K562 (cell line): ENCODE data around the gene POC5. TPM values are rescaled to one million over a fixed set of nuclear protein-coding genes. Genes with fewer than 3 reads are reported as not detected.

ENCODE experiments used
- ATAC-seq: fragments of 200-7000 bp; cut with Tn5 transposase; 3 replicates; pipeline ENCODE4 v1.9.1; 2020; ENCODE audit warnings: moderate library complexity
- BruUV-seq: library from RNA; stranded (reverse); fragments of 400-500 nt; replicated peaks from 2 replicates; lab custom pipeline; 2021; lab: Mats Ljungman, UMichigan
- CTCF ChIA-PET: fragments of 300-600 bp; formaldehyde crosslinking; extraction: SDS; loops from one replicate; lab custom pipeline; 2021; ENCODE audit warnings: low intra/inter-chr PET ratio; lab: Yijun Ruan, JAX
- POLR2A ChIA-PET: fragments of 300-600, 350-650 bp; sonication (Branson Sonifier 250); formaldehyde crosslinking; extraction: SDS; loops from one replicate; lab custom pipeline; 2021; ENCODE audit warnings: antibody characterized with exemption, inconsistent platforms; lab: Yijun Ruan, JAX
- DNase-seq, 4 experiments: peaks; one replicate each; pipeline versions ENCODE4 v3.0.0 to v3.0.0-alpha.2; 2011 to 2018; ENCODE audit warnings: low spot score in 3 of 4, mixed read lengths in 3 of 4; ENCODE audit errors: extremely low read depth in 1 of 4
- FAIRE-seq: peaks from 2 replicates; lab custom pipeline; 2011; peaks lifted over from hg19 to GRCh38; lab: Jason Lieb, UNC
- H2AFZ ChIP-seq: 2 replicates; pipeline ENCODE4 v1.6.0; 2011; ENCODE audit warnings: low read depth, low read length, control low read depth, inconsistent platforms
- H3K27ac ChIP-seq: fragments of 200-600 bp; 3 replicates; pipeline ENCODE4 v1.8.0; 2011; ENCODE audit warnings: low read depth, mild to moderate bottlenecking, control low read depth, inconsistent platforms, low read length, moderate library complexity, mixed read lengths; ENCODE audit errors: extremely low read depth
- H3K27me3 ChIP-seq, 2 experiments: fragments of 300-600 bp in 1 of 2; 2 replicates in 1 of 2; 3 replicates in 1 of 2; pipeline versions ENCODE4 v1.6.0 to v1.8.0; 2011; ENCODE audit warnings: inconsistent platforms in 2 of 2, low read length in 2 of 2, mild to moderate bottlenecking in 1 of 2, mixed read lengths in 1 of 2, moderate library complexity in 1 of 2; ENCODE audit not compliant: control insufficient read depth in 2 of 2, insufficient read depth in 2 of 2
- H3K36me3 ChIP-seq: fragments of 300-600 bp; 3 replicates; pipeline ENCODE4 v1.8.0; 2011; ENCODE audit warnings: mild to moderate bottlenecking, low read length, inconsistent platforms; ENCODE audit not compliant: control insufficient read depth, insufficient read depth
- H3K4me1 ChIP-seq, 2 experiments: fragments of 200-600 bp in 1 of 2; replicated peaks in 1 of 2; 2 replicates in 1 of 2; 3 replicates in 1 of 2; pipeline versions ENCODE4 v1.5.1 to v1.8.0; 2011; ENCODE audit warnings: inconsistent platforms in 2 of 2, low read length in 2 of 2, mild to moderate bottlenecking in 1 of 2, mixed read lengths in 1 of 2, moderate library complexity in 1 of 2; ENCODE audit not compliant: control insufficient read depth in 2 of 2, insufficient read depth in 2 of 2
- H3K4me2 ChIP-seq: 2 replicates; pipeline ENCODE4 v1.6.1; 2011; ENCODE audit warnings: low read length, control low read depth, inconsistent platforms, mixed read lengths; ENCODE audit not compliant: insufficient read depth
- H3K4me3 ChIP-seq: fragments of 200-600 bp; sonication (generic), shearing (Covaris generic); 2 replicates; pipeline ENCODE4 v1.5.1; 2016; ENCODE audit warnings: control low read depth, inconsistent platforms
- H3K79me2 ChIP-seq: fragments of 200-600 bp; 3 replicates; pipeline ENCODE4 v1.8.0; 2011; ENCODE audit warnings: low read length, inconsistent platforms; ENCODE audit not compliant: control insufficient read depth, insufficient read depth
- H3K9ac ChIP-seq, 2 experiments: 2 replicates each; pipeline versions ENCODE4 v1.6.0 to v1.6.1; 2011; ENCODE audit warnings: low read depth in 2 of 2, low read length in 2 of 2, control low read depth in 1 of 2, inconsistent platforms in 1 of 2, mild to moderate bottlenecking in 1 of 2, mixed read lengths in 1 of 2; ENCODE audit not compliant: insufficient read depth in 1 of 2
- H3K9me1 ChIP-seq: one replicate; pipeline ENCODE4 v1.6.0; 2011; ENCODE audit warnings: inconsistent platforms, mild to moderate bottlenecking, low read length, moderate library complexity; ENCODE audit not compliant: control insufficient read depth, insufficient read depth
- H3K9me3 ChIP-seq: replicated peaks from 2 replicates; pipeline ENCODE4 v1.5.1; 2011; ENCODE audit warnings: low read depth, low read length, inconsistent platforms; ENCODE audit not compliant: control insufficient read depth, insufficient read depth
- H4K20me1 ChIP-seq: replicated peaks from 2 replicates; pipeline ENCODE4 v1.6.1; 2011; ENCODE audit warnings: low read length, inconsistent platforms, mixed read lengths; ENCODE audit not compliant: control insufficient read depth, insufficient read depth
- ATF6 ChIP-seq: sonication (generic); formaldehyde crosslinking; IDR thresholded peaks from 2 replicates; pipeline ENCODE4 v1.4.0; 2020; ENCODE audit warnings: mild to moderate bottlenecking, missing genetic modification reagents
- MEIS2 ChIP-seq: fragments of 450-650 bp; IDR thresholded peaks from 2 replicates; pipeline ENCODE4 v1.6.1; 2014; ENCODE audit warnings: mild to moderate bottlenecking; ENCODE audit not compliant: partially characterized antibody
- NCOA2 ChIP-seq, 2 experiments: fragments of 450-650 bp; IDR thresholded peaks; 2 replicates each; pipeline ENCODE4 v1.6.1; 2018; ENCODE audit warnings: mild to moderate bottlenecking in 2 of 2, moderate library complexity in 1 of 2; ENCODE audit not compliant: partially characterized antibody in 2 of 2
- NFATC3 ChIP-seq: fragments of 450-650 bp; IDR thresholded peaks from 2 replicates; pipeline ENCODE4 v1.6.1; 2017; ENCODE audit warnings: mild to moderate bottlenecking
- NFYB ChIP-seq: IDR thresholded peaks from 2 replicates; pipeline ENCODE4 v1.6.1; 2011; ENCODE audit warnings: mild to moderate bottlenecking, moderate library complexity; ENCODE audit not compliant: insufficient read length; ENCODE audit errors: extremely low read depth
- RAD21 ChIP-seq, 2 experiments: fragments of 250-450 bp in 1 of 2; fragments of 450-650 bp in 1 of 2; sonication (Bioruptor Pico) in 1 of 2; formaldehyde crosslinking in 1 of 2; IDR thresholded peaks in 1 of 2; conservative IDR thresholded peaks in 1 of 2; 2 replicates each; pipeline versions ENCODE4 v1.4.0 to v1.8.0; 2020 to 2022; ENCODE audit warnings: mild to moderate bottlenecking in 2 of 2, moderate library complexity in 1 of 2
- TAL1 ChIP-seq: fragments of 450-650 bp; IDR thresholded peaks from 2 replicates; pipeline ENCODE4 v1.6.1; 2016; ENCODE audit warnings: mild to moderate bottlenecking
- ZBTB49 ChIP-seq: sonication (generic); formaldehyde crosslinking; IDR thresholded peaks from 2 replicates; pipeline ENCODE4 v1.8.0; 2022; ENCODE audit warnings: missing genetic modification reagents, mild to moderate bottlenecking, borderline replicate concordance
- ZNF780A ChIP-seq: fragments of 250-450 bp; sonication (Bioruptor Pico); IDR thresholded peaks from 2 replicates; pipeline ENCODE4 v1.5.0; 2021; ENCODE audit warnings: mild to moderate bottlenecking
- WGBS: fragments of 100-300 bp; shearing (Covaris generic); methylation state at CpG from one replicate; pipeline ENCODE4 v1.1.6; 2016; ENCODE audit warnings: low coverage, mixed read lengths; ENCODE audit not compliant: insufficient coverage; ENCODE audit errors: missing lambda C conversion rate; 5-methylcytosine and 5-hydroxymethylcytosine counted together
- in situ Hi-C: fragments of 300-500 bp; cut with MboI; formaldehyde crosslinking; loops from 4 replicates; pipeline ENCODE4 v1.15.0; 2018; ENCODE audit warnings: inconsistent platforms, mixed read lengths
- intact Hi-C: fragments of 100-400 bp; cut with micrococcal nuclease; formaldehyde crosslinking; loops from 2 replicates; pipeline ENCODE4 v1.14.2; 2022
- polyA plus RNA-seq, 8 experiments: library from polyadenylated mRNA; depleted of rRNA in 4 of 8; stranded (reverse) in 5 of 8; unstranded in 3 of 8; fragments of >200 nt; fragmentation: Nextera tagmentation in 2 of 8; fragmentation: Illumina TruSeq in 1 of 8; extraction: Ambion mirVana in 2 of 8; extraction: Trizol in 1 of 8; gene quantifications; 2 replicates each; pipeline versions ENCODE4 v1.2.1 to v1.2.3, GENCODE V29; 2011 to 2014; ENCODE audit warnings: inconsistent platforms in 1 of 8, missing spikeins in 1 of 8
- total RNA-seq, 7 experiments: library from RNA; depleted of rRNA in 6 of 7; stranded (reverse); fragments of >200 nt in 6 of 7; fragmentation: Illumina TruSeq in 2 of 7; extraction: Trizol in 2 of 7; gene quantifications; 2 replicates each; pipeline versions ENCODE4 v1.2.1 to v1.2.3, GENCODE V29; 2011 to 2021; ENCODE audit warnings: low replicate concordance in 1 of 7
- TF ChIP-seq, protein P1 (sequence below): fragments of 250-450 bp; sonication (Bioruptor Pico); IDR thresholded peaks from 2 replicates; pipeline ENCODE4 v1.4.0; 2020
- TF ChIP-seq, protein P2 (sequence below), 2 experiments: fragments of 450-650 bp in 1 of 2; sonication (generic) in 1 of 2; formaldehyde crosslinking in 1 of 2; IDR thresholded peaks in 1 of 2; conservative IDR thresholded peaks in 1 of 2; 2 replicates each; pipeline versions ENCODE4 v1.6.1 to v1.8.1; 2016 to 2023; ENCODE audit warnings: mild to moderate bottlenecking in 2 of 2, moderate library complexity in 2 of 2, inconsistent platforms in 1 of 2, missing genetic modification reagents in 1 of 2
- TF ChIP-seq, protein P3 (sequence below): fragments of 250-450 bp; sonication (Bioruptor Pico); IDR thresholded peaks from 2 replicates; pipeline ENCODE4 v1.8.0; 2022; ENCODE audit warnings: moderate library complexity, mild to moderate bottlenecking, inconsistent platforms

The POC5 gene
- total and polyA plus RNA-seq, 9 of the 15 experiments (the other 6 are each of a cell fraction or from before 2014, with no cell fraction given), result 14.5 to 38.2 (median 27.0) TPM

DNA sequence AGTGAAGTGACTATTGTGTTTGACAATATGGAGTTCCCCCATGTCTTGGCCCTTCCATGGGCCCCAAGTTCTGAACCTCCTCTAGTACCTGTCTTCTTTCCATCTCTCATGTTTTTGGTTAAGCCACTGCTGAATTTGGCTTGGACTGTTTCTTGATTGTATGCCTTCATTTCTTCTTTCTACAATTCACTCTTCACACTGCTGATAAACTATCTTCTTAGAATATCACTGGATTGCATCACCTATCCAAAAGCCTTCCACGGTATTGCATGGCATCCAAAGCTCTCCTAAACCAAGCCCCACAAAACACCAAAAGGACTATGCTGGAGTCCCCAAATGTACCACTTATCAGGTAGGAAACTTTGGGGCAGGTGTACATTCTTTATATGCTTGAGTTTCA, 4.3 kb upstream of the POC5 start (continued):
- TF ChIP-seq NFATC3 (no peak), RAD21 (CRISPR knock-in tag; conservative IDR thresholded peaks at IDR 0.05 in 1 of 2, IDR thresholded peaks at IDR 0.05 in 1 of 2) (no peak), NFYB (no peak)

DNA sequence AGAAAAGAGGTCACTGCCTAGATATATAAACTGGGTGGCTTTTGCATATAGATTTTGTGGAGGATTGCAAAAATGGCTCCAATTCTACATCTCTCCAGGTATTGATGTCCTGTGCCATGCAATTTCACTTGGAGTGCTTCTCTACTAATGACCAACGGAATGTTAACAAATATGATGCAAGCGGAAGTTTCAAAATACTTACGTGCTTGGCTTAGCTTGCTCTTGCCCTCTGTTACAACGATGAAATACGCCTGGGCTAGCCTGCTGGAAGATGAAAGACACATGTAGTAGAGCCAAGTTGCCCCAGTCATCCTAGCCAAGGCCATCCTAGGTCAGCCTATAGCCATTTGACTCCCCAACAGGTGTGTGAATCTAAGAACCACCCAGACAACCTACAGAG, 3.6 kb upstream of the POC5 start:
- intact Hi-C loops (no loop called here), in situ Hi-C loops (no loop called here)
- ChIA-PET POLR2A (no interaction called here), CTCF (no interaction called here)
- no peaks in the 10 kb centered on the region for H4K20me1 ChIP-seq
- H3K36me3 ChIP-seq, result peaks cover under 1% of the 10 kb centered on the region; the same call in 1 of the 3 replicates
- no peak for FAIRE-seq
- H3K4me2 ChIP-seq, result no peak overlapping the region
- peaks cover 10 to 20% of the 10 kb centered on the region in 2 experiments for H3K4me1 ChIP-seq
- no peak overlapping the region for H3K4me3 ChIP-seq
- no peak overlapping the region for H3K9ac ChIP-seq
- no peak for ATAC-seq
- no peaks in the 10 kb centered on the region for H3K9me1 ChIP-seq
- BruUV-seq, result no TSS peak
- 59% methylated on average over 5 of the region's 5 CpGs for WGBS
- H2AFZ ChIP-seq, result 0 out of 2 replicates have a peak overlapping the region, but pooled peaks have one; percentile 14
- no peaks in the 10 kb centered on the region for H3K9me3 ChIP-seq
- H3K27ac ChIP-seq, result no peak overlapping the region
- H3K79me2 ChIP-seq, result peaks cover 11% of the 10 kb centered on the region
- H3K27me3 ChIP-seq, result no peaks in the 10 kb centered on the region
- DNase-seq, result no peak
- no peak for TF ChIP-seq ZBTB49 (CRISPR knock-in tag)
- no peak for TF ChIP-seq TAL1
- TF ChIP-seq ATF6 (CRISPR knock-in tag), result no peak
- TF ChIP-seq, protein P1, sequence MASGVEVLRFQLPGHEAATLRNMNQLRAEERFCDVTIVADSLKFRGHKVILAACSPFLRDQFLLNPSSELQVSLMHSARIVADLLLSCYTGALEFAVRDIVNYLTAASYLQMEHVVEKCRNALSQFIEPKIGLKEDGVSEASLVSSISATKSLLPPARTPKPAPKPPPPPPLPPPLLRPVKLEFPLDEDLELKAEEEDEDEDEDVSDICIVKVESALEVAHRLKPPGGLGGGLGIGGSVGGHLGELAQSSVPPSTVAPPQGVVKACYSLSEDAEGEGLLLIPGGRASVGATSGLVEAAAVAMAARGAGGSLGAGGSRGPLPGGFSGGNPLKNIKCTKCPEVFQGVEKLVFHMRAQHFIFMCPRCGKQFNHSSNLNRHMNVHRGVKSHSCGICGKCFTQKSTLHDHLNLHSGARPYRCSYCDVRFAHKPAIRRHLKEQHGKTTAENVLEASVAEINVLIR (CRISPR knock-in tag), result no peak
- TF ChIP-seq ZNF780A (CRISPR knock-in tag), result no peak
- TF ChIP-seq, protein P2, sequence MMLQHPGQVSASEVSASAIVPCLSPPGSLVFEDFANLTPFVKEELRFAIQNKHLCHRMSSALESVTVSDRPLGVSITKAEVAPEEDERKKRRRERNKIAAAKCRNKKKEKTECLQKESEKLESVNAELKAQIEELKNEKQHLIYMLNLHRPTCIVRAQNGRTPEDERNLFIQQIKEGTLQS (IDR thresholded peaks at IDR 0.05), result no peak
- TF ChIP-seq, protein P2 (CRISPR knock-in tag; conservative IDR thresholded peaks at IDR 0.05), result no peak
- TF ChIP-seq NCOA2 (IDR thresholded peaks at IDR 0.05; ENCODE audit: partially characterized antibody in 2 of 2), result no peak
- no peak for TF ChIP-seq MEIS2
- TF ChIP-seq, protein P3, sequence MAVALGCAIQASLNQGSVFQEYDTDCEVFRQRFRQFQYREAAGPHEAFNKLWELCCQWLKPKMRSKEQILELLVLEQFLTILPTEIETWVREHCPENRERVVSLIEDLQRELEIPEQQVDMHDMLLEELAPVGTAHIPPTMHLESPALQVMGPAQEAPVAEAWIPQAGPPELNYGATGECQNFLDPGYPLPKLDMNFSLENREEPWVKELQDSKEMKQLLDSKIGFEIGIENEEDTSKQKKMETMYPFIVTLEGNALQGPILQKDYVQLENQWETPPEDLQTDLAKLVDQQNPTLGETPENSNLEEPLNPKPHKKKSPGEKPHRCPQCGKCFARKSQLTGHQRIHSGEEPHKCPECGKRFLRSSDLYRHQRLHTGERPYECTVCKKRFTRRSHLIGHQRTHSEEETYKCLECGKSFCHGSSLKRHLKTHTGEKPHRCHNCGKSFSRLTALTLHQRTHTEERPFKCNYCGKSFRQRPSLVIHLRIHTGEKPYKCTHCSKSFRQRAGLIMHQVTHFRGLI (CRISPR knock-in tag), result no peak
